ENCODE measurements around the gene CRYBG2. TPM values are rescaled to one million over a fixed set of nuclear protein-coding genes. Genes with fewer than 3 reads are reported as not detected.

Gene CRYBG2
- total RNA-seq, 1 donor from 2014 or later: 2.1 TPM

- intact Hi-C loops (cut with DNase I): no loop called here
- peak overlapping the region; percentile 93 for H3K4me3 ChIP-seq
- ATAC-seq (peak; percentile 22 to 29), DNase-seq (no peak)
- H3K4me1 ChIP-seq: peaks cover 84% of the 10 kb centered on the region
- H3K36me3 ChIP-seq: peaks cover 23% of the 10 kb centered on the region
- no peaks in the 10 kb centered on the region for H3K9me3 ChIP-seq
- peak overlapping the region; percentile 96 for H3K27ac ChIP-seq
- no peak for TF ChIP-seq CTCF (IDR thresholded peaks at IDR 0.05)
- H3K27me3 ChIP-seq (ENCODE audit: low read depth): no peaks in the 10 kb centered on the region
These were observed 75.0 kb downstream of the CRYBG2 start for GRCh38 chr1:26278724-26279455.

- Histone ChIP-seq H3K4me3 (no peak overlapping the region), H3K27me3 (ENCODE audit: low read depth) (no peaks in the 10 kb centered on the region), H3K4me1 (peaks cover 78% of the 10 kb centered on the region), H3K27ac (peak overlapping the region; percentile 96), H3K9me3 (no peaks in the 10 kb centered on the region), H3K36me3 (peaks cover 23% of the 10 kb centered on the region)
- DNase-seq (peak; percentile 64), ATAC-seq (no peak)
- intact Hi-C loops (cut with DNase I): no loop called here
- no peak for TF ChIP-seq CTCF (IDR thresholded peaks at IDR 0.05)
These were observed 75.6 kb downstream of the CRYBG2 start for GRCh38 chr1:26278303-26278702.

- Histone ChIP-seq H3K27ac (peak overlapping the region; percentile 96), H3K27me3 (ENCODE audit: low read depth) (no peaks in the 10 kb centered on the region), H3K4me3 (no peak overlapping the region), H3K4me1 (peaks cover 73% of the 10 kb centered on the region), H3K36me3 (peaks cover 22% of the 10 kb centered on the region), H3K9me3 (no peaks in the 10 kb centered on the region)
- no peak for TF ChIP-seq CTCF (IDR thresholded peaks at IDR 0.05)
- ATAC-seq (no peak), DNase-seq (no peak)
- intact Hi-C loops (cut with DNase I): no loop called here
These were observed 76.2 kb downstream of the CRYBG2 start for GRCh38 chr1:26277719-26278118.

GRCh38 chr1:26277261-26277661 is 76.7 kb downstream of the CRYBG2 start:
- H3K9me3 ChIP-seq: no peaks in the 10 kb centered on the region
- peaks cover 68% of the 10 kb centered on the region for H3K4me1 ChIP-seq
- H3K4me3 ChIP-seq: no peak overlapping the region
- DNase-seq (no peak), ATAC-seq (no peak)
- no peak for TF ChIP-seq CTCF (IDR thresholded peaks at IDR 0.05)
- H3K27ac ChIP-seq: peak overlapping the region; percentile 96
- H3K36me3 ChIP-seq: peaks cover 19% of the 10 kb centered on the region
- H3K27me3 ChIP-seq (ENCODE audit: low read depth): no peaks in the 10 kb centered on the region
- intact Hi-C loops (cut with DNase I): no loop called here

- Histone ChIP-seq H3K27ac (peak overlapping the region; percentile 96), H3K4me3 (peak overlapping the region; percentile 2), H3K27me3 (ENCODE audit: low read depth) (no peaks in the 10 kb centered on the region), H3K36me3 (peaks cover 13% of the 10 kb centered on the region), H3K4me1 (peaks cover 61% of the 10 kb centered on the region), H3K9me3 (no peaks in the 10 kb centered on the region)
- no peak for DNase-seq
- no peak for TF ChIP-seq CTCF (IDR thresholded peaks at IDR 0.05)
- no peak for ATAC-seq
- intact Hi-C loops (cut with DNase I): no loop called here
These were observed 77.5 kb downstream of the CRYBG2 start for GRCh38 chr1:26276432-26276838.
